Mesothelial cell of epicardium (in vitro differentiated cells): ENCODE results near the gene PTPN22. TPM values are rescaled to one million over a fixed set of nuclear protein-coding genes. Genes with fewer than 3 reads are reported as not detected.

ENCODE experiments used
- DNase-seq, 2 experiments: peaks; one replicate each; pipeline ENCODE4 v3.0.0; 2021; ENCODE audit warnings: low spot score in 2 of 2; ENCODE audit not compliant: unreplicated experiment in 2 of 2
- H3K27ac Mint-ChIP-seq: 2 replicates; pipeline ENCODE4 v1.8.0; 2021; ENCODE audit warnings: mixed read lengths
- H3K27me3 Mint-ChIP-seq: 2 replicates; pipeline ENCODE4 v1.8.0; 2021; ENCODE audit warnings: low read depth, mixed read lengths
- H3K36me3 Mint-ChIP-seq: 2 replicates; pipeline ENCODE4 v1.8.0; 2021; ENCODE audit warnings: mixed read lengths
- H3K4me1 Mint-ChIP-seq: 2 replicates; pipeline ENCODE4 v1.8.0; 2021; ENCODE audit warnings: mixed read lengths
- H3K4me3 Mint-ChIP-seq: 2 replicates; pipeline ENCODE4 v1.8.0; 2021; ENCODE audit warnings: mild to moderate bottlenecking, moderate library complexity, mixed read lengths
- H3K9me3 Mint-ChIP-seq: 2 replicates; pipeline ENCODE4 v1.8.0; 2021; ENCODE audit warnings: mixed read lengths
- total RNA-seq: library from RNA; stranded (reverse); gene quantifications from 3 replicates; pipeline ENCODE4 v1.2.1, GENCODE V29; 2021
- TF ChIP-seq, protein P1 (sequence below): fragments of 200-600 bp; sonication (generic); IDR thresholded peaks from one replicate; pipeline ENCODE4 v1.5.0; 2021; ENCODE audit warnings: antibody characterized with exemption; ENCODE audit not compliant: unreplicated experiment

Gene PTPN22
- total RNA-seq, 1 donor from 2014 or later, result not detected

DNA sequence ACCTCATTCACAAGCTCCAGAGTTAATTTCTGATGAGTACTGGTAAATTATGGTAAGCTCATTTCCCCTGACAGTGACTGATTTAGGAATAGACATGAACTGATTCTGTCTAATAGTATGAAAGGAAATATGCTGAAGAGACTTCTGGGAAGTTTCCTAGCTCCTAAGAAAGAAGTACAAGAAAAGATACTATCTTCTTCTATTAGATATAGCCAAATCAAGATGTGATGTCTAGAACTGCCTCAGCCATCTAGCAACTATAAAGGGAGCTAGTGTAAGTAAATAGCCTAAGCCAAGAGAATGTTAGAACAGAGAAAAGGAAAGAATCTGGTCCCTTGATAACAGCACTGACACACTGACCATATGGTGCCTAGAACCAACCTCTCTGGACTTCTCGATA, 101.5 kb downstream of the PTPN22 start:
- no peaks in the 10 kb centered on the region for H3K27me3 Mint-ChIP-seq

DNA sequence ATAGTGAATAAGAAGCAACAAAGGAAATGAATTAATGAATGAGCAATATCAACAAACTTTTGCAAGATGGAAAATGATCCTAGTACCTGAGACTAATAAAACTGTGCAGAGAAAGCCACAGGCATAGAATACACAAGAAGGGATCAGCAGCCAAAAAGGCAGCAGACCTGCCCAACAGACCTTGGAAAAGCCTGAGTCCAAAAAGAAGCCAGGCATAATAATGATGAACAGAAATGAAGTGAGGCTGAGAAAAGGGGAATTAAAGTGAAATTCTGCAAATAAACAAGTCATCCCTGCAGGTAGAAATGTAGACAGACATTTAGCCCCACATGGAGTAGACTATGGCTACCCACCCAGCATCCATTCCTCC, 101.9 kb downstream of the PTPN22 start:
- Mint-ChIP-seq H3K9me3 (no peaks in the 10 kb centered on the region), H3K4me1 (no peaks in the 10 kb centered on the region), H3K27me3 (no peaks in the 10 kb centered on the region), H3K4me3 (no peak overlapping the region), H3K36me3 (peaks cover 21% of the 10 kb centered on the region), H3K27ac (no peak overlapping the region)
- DNase-seq, result no peak
- TF ChIP-seq, protein P1, sequence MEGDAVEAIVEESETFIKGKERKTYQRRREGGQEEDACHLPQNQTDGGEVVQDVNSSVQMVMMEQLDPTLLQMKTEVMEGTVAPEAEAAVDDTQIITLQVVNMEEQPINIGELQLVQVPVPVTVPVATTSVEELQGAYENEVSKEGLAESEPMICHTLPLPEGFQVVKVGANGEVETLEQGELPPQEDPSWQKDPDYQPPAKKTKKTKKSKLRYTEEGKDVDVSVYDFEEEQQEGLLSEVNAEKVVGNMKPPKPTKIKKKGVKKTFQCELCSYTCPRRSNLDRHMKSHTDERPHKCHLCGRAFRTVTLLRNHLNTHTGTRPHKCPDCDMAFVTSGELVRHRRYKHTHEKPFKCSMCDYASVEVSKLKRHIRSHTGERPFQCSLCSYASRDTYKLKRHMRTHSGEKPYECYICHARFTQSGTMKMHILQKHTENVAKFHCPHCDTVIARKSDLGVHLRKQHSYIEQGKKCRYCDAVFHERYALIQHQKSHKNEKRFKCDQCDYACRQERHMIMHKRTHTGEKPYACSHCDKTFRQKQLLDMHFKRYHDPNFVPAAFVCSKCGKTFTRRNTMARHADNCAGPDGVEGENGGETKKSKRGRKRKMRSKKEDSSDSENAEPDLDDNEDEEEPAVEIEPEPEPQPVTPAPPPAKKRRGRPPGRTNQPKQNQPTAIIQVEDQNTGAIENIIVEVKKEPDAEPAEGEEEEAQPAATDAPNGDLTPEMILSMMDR, result no peak

More for the DNA sequence above, 101.5 kb downstream of the PTPN22 start:
- TF ChIP-seq, protein P1, result no peak
- H3K36me3 Mint-ChIP-seq, result peaks cover 21% of the 10 kb centered on the region
- H3K4me3 Mint-ChIP-seq, result no peak overlapping the region
- no peaks in the 10 kb centered on the region for H3K4me1 Mint-ChIP-seq
- H3K27ac Mint-ChIP-seq, result no peak overlapping the region
- no peaks in the 10 kb centered on the region for H3K9me3 Mint-ChIP-seq
- no peak for DNase-seq

DNA sequence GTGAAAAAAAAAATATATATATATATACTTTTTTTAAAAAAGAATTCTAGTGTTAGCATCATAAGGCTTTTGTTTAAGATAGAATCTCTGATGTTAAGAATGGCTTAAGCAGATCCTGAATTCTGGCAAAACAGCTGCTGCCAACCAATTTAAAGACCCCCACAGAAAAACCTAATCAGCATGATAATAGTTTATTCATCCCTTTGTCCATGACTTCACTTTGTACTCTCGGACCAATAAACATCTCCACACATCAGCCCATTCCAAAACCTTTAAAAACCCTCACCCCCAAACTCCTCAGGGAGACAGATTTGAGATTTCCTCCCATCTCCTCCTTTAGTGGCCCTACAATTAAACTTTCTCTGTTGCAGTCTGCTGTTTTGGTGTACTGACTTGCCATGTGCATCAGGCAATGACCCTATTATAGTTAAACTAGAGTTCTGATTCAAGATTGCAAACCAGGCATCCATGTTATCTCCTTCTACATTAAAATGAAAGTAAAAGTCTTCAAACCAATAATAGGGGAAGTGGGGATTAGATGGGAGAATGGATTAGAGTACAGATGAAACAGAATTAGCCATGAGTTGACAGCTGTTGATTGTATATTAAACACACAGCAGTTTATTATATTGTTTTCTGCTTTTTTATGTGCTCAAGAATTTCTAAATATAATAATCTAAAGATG, 102.5 kb downstream of the PTPN22 start:
- H3K4me3 Mint-ChIP-seq, result no peak overlapping the region
- TF ChIP-seq, protein P1, result no peak
- DNase-seq, result no peak
- peaks cover 21% of the 10 kb centered on the region for H3K36me3 Mint-ChIP-seq
- no peaks in the 10 kb centered on the region for H3K4me1 Mint-ChIP-seq
- no peaks in the 10 kb centered on the region for H3K27me3 Mint-ChIP-seq
- no peak overlapping the region for H3K27ac Mint-ChIP-seq
- no peaks in the 10 kb centered on the region for H3K9me3 Mint-ChIP-seq

DNA sequence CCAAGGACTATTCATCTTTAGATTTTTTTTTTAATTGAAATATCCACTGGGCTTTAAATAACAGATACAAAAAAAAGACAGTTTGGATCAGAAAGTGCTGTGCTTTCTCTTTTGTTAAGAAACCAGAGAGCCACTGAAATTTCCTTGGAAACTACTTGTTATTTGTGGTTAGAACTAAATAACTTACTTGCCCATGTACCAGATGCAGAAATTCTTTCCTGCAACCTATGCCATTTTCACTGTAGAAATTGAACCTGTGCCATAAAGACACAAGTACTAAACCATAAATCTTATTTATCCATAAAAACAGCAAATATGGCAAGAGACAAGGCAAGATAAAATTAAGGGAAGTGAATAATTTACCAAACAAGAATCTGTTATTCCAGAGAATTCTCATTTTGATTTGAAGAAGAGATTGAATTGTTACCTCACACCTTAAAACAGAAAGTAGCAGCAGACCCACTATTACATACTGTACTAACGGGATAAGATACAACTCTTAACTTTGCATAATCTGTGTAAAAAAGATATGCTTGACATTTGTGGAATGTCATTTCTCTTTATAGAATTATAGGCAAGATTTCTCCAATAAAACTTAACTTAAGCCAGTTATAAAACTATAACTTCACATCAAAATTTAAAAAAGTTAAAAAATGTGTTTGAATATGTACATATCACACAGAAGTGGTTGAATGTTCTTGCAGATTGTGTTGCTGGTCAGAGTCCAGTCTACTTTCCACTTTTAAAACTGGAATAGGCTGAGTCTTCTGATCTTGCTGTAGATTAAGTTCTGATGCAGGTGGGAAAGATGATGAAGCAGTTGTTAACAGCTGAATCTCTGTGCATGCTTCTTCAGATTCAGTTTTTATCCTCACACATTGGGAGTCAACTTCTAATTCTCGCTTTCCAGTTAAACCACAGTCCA, 105.9 kb downstream of the PTPN22 start:
- DNase-seq, result no peak
- Mint-ChIP-seq H3K27me3 (no peaks in the 10 kb centered on the region), H3K4me3 (no peak overlapping the region), H3K4me1 (no peaks in the 10 kb centered on the region), H3K36me3 (peaks cover 15% of the 10 kb centered on the region), H3K27ac (no peak overlapping the region), H3K9me3 (no peaks in the 10 kb centered on the region)
- TF ChIP-seq, protein P1, result no peak

Other genes with a start within 250 kb of the PTPN22 start
- gene PHTF1, start 112.2 kb downstream of the PTPN22 start, total RNA-seq, result 22.9 to 26.7 TPM (median 24.2 TPM) in 3 replicates
- 23.7 to 27.7 TPM (median 24.7 TPM) in 3 replicates for gene RSBN1, start 59.2 kb downstream of the PTPN22 start, total RNA-seq
- gene BCL2L15, start 15.9 kb upstream of the PTPN22 start, total RNA-seq, result 0.27 to 1.1 TPM (median 0.55 TPM) in 3 replicates
- 26.8 to 31.6 TPM (median 31.6 TPM) in 3 replicates for gene AP4B1, start 33.1 kb upstream of the PTPN22 start, total RNA-seq
- gene DCLRE1B, start 33.6 kb upstream of the PTPN22 start, total RNA-seq, result 8.1 to 10.0 TPM (median 9.5 TPM) in 3 replicates
- 43.6 to 44.5 TPM (median 43.9 TPM) in 3 replicates for gene HIPK1, start 57.6 kb upstream of the PTPN22 start, total RNA-seq
- gene OLFML3, start 107.8 kb upstream of the PTPN22 start, total RNA-seq, result 115 to 119 TPM (median 118 TPM) in 3 replicates